ENCODE results near the gene CAMTA1.

CAMTA1 gene

GRCh38 chr1:6911021-6911941 is 126.0 kb downstream of the CAMTA1 start:
- DNase-seq (ENCODE audit: low read depth), result no peak
- no peak overlapping the region for H3K4me3 ChIP-seq (ENCODE audit: control insufficient read depth, low read depth, low read length)
- TF ChIP-seq CTCF (IDR thresholded peaks at IDR 0.05; ENCODE audit: control insufficient read depth, insufficient read depth, low read depth, low read length, missing control alignments), result no peak

GRCh38 chr1:6911974-6912373 is 126.7 kb downstream of the CAMTA1 start:
- H3K4me3 ChIP-seq (ENCODE audit: control insufficient read depth, low read depth, low read length), result no peak overlapping the region
- no peak for TF ChIP-seq CTCF (IDR thresholded peaks at IDR 0.05; ENCODE audit: control insufficient read depth, insufficient read depth, low read depth, low read length, missing control alignments)
- DNase-seq (ENCODE audit: low read depth), result no peak

GRCh38 chr1:6912518-6912917 is 127.3 kb downstream of the CAMTA1 start:
- no peak for TF ChIP-seq CTCF (IDR thresholded peaks at IDR 0.05; ENCODE audit: control insufficient read depth, insufficient read depth, low read depth, low read length, missing control alignments)
- no peak overlapping the region for H3K4me3 ChIP-seq (ENCODE audit: control insufficient read depth, low read depth, low read length)

GRCh38 chr1:6913086-6913485 is 127.8 kb downstream of the CAMTA1 start:
- no peak for TF ChIP-seq CTCF (IDR thresholded peaks at IDR 0.05; ENCODE audit: control insufficient read depth, insufficient read depth, low read depth, low read length, missing control alignments)
- no peak for DNase-seq (ENCODE audit: low read depth)
- no peak overlapping the region for H3K4me3 ChIP-seq (ENCODE audit: control insufficient read depth, low read depth, low read length)

More at GRCh38 chr1:6912518-6912917, 127.3 kb downstream of the CAMTA1 start:
- DNase-seq (ENCODE audit: low read depth), result no peak

DNA sequence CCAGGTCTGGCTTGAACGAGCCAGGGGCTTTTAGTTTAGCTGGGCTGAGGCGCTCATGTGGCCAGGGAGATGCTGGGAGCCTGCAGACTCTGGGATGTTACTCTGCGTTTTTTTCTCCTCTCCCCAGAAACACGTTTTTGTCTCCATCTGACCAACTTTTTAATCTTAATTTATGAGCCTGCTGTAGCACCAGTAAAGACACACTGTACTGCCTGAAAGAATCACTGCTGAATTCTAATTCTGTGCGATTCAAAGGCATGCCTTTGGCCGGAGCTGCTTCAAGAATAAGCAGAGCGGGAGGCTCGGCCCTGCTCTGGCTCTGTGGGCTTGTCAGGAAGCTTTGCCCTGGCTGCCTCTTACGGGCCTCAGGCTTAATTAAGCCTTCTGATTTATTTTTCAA is 129.5 kb downstream of the CAMTA1 start:
- H3K4me3 ChIP-seq (ENCODE audit: control insufficient read depth, low read depth, low read length), result no peak overlapping the region
- DNase-seq (ENCODE audit: low read depth), result no peak
- no peak for TF ChIP-seq CTCF (IDR thresholded peaks at IDR 0.05; ENCODE audit: control insufficient read depth, insufficient read depth, low read depth, low read length, missing control alignments)

- TF ChIP-seq CTCF (IDR thresholded peaks at IDR 0.05; ENCODE audit: control insufficient read depth, insufficient read depth, low read depth, low read length, missing control alignments), result no peak
- no peak for DNase-seq (ENCODE audit: low read depth)
- H3K4me3 ChIP-seq (ENCODE audit: control insufficient read depth, low read depth, low read length), result no peak overlapping the region
Observed at GRCh38 chr1:6915999-6916565, 130.8 kb downstream of the CAMTA1 start.

Data from AG09309 (cell line).